H7 (cell line): Measurements from ENCODE around the gene INPP4B. TPM values are rescaled to one million over a fixed set of nuclear protein-coding genes. Genes with fewer than 3 reads are reported as not detected.

Experiments
- DNase-seq: peaks from one replicate; pipeline ENCODE4 v3.0.0; 2012
- H3K27me3 ChIP-seq: 2 replicates; pipeline ENCODE4 v1.6.0; 2011; ENCODE audit warnings: mild to moderate bottlenecking, low read length; ENCODE audit not compliant: control insufficient read depth, insufficient read depth
- H3K36me3 ChIP-seq: replicated peaks from 2 replicates; pipeline ENCODE4 v1.5.1; 2011; ENCODE audit warnings: low read length; ENCODE audit not compliant: control insufficient read depth, insufficient read depth
- H3K4me3 ChIP-seq: 2 replicates; pipeline ENCODE4 v1.5.1; 2011; ENCODE audit warnings: low read depth, mild to moderate bottlenecking, control low read depth, low read length, moderate library complexity; ENCODE audit not compliant: insufficient read depth
- total RNA-seq: library from RNA; depleted of rRNA; stranded (reverse); fragments of >200 nt; shearing (Covaris generic); gene quantifications from 2 replicates; pipeline ENCODE4 v1.2.3, GENCODE V29; 2014

The INPP4B gene
- total RNA-seq, 1 experiment from 2014 or later = 2.2 TPM

- no peaks in the 10 kb centered on the region for H3K36me3 ChIP-seq
- H3K4me3 ChIP-seq = no peak overlapping the region
- H3K27me3 ChIP-seq = no peaks in the 10 kb centered on the region
- DNase-seq = no peak
These were observed 120.2 kb downstream of the INPP4B start for GRCh38 chr4:142725886-142726285.

- no peaks in the 10 kb centered on the region for H3K36me3 ChIP-seq
- DNase-seq = no peak
- H3K27me3 ChIP-seq = peaks cover 21% of the 10 kb centered on the region
- H3K4me3 ChIP-seq = no peak overlapping the region
These were observed 124.9 kb downstream of the INPP4B start for GRCh38 chr4:142721187-142721586.

GRCh38 chr4:142719854-142720541 is 126.1 kb downstream of the INPP4B start:
- Histone ChIP-seq H3K4me3 (no peak overlapping the region), H3K27me3 (peaks cover 33% of the 10 kb centered on the region), H3K36me3 (no peaks in the 10 kb centered on the region)
- DNase-seq = peak; percentile 1

GRCh38 chr4:142718981-142719380 is 127.1 kb downstream of the INPP4B start:
- Histone ChIP-seq H3K36me3 (no peaks in the 10 kb centered on the region), H3K27me3 (peaks cover 43% of the 10 kb centered on the region), H3K4me3 (no peak overlapping the region)
- DNase-seq = no peak

- H3K36me3 ChIP-seq = no peaks in the 10 kb centered on the region
- H3K4me3 ChIP-seq = no peak overlapping the region
- no peak for DNase-seq
- peaks cover 75% of the 10 kb centered on the region for H3K27me3 ChIP-seq
These were observed 130.4 kb downstream of the INPP4B start for GRCh38 chr4:142715727-142716126.

- H3K27me3 ChIP-seq = peaks cover 92% of the 10 kb centered on the region
- no peak overlapping the region for H3K4me3 ChIP-seq
- DNase-seq = peak; percentile 1
- H3K36me3 ChIP-seq = no peaks in the 10 kb centered on the region
These were observed 132.6 kb downstream of the INPP4B start for GRCh38 chr4:142713282-142714030.

- Histone ChIP-seq H3K36me3 (no peaks in the 10 kb centered on the region), H3K4me3 (no peak overlapping the region), H3K27me3 (peaks cover 51% of the 10 kb centered on the region)
- no peak for DNase-seq
These were observed 137.9 kb downstream of the INPP4B start for GRCh38 chr4:142708231-142708630.

- H3K36me3 ChIP-seq = no peaks in the 10 kb centered on the region
- no peak overlapping the region for H3K4me3 ChIP-seq
- H3K27me3 ChIP-seq = peaks cover 43% of the 10 kb centered on the region
- no peak for DNase-seq
These were observed 138.7 kb downstream of the INPP4B start for GRCh38 chr4:142707401-142707800.

- Histone ChIP-seq H3K36me3 (no peaks in the 10 kb centered on the region), H3K4me3 (no peak overlapping the region), H3K27me3 (peaks cover 32% of the 10 kb centered on the region)
- no peak for DNase-seq
These were observed 139.7 kb downstream of the INPP4B start for GRCh38 chr4:142706381-142706780.

- no peaks in the 10 kb centered on the region for H3K36me3 ChIP-seq
- no peak for DNase-seq
- H3K27me3 ChIP-seq = peaks cover 27% of the 10 kb centered on the region
- no peak overlapping the region for H3K4me3 ChIP-seq
These were observed 140.3 kb downstream of the INPP4B start for GRCh38 chr4:142705820-142706219.

- Histone ChIP-seq H3K36me3 (no peaks in the 10 kb centered on the region), H3K27me3 (peaks cover 10% of the 10 kb centered on the region), H3K4me3 (no peak overlapping the region)
- no peak for DNase-seq
These were observed 142.3 kb downstream of the INPP4B start for GRCh38 chr4:142703694-142704309.

- Histone ChIP-seq H3K36me3 (no peaks in the 10 kb centered on the region), H3K27me3 (no peaks in the 10 kb centered on the region; the same call in 1 of the 2 replicates), H3K4me3 (no peak overlapping the region)
- no peak for DNase-seq
These were observed 145.1 kb downstream of the INPP4B start for GRCh38 chr4:142701017-142701416.

- DNase-seq = no peak
- no peaks in the 10 kb centered on the region; the same call in 1 of the 2 replicates for H3K27me3 ChIP-seq
These were observed 145.6 kb downstream of the INPP4B start for GRCh38 chr4:142700531-142700930.

GRCh38 chr4:142698552-142698951 is 147.5 kb downstream of the INPP4B start:
- no peaks in the 10 kb centered on the region; the same call in 1 of the 2 replicates for H3K27me3 ChIP-seq
- H3K4me3 ChIP-seq = no peak overlapping the region
- no peaks in the 10 kb centered on the region for H3K36me3 ChIP-seq
- DNase-seq = no peak

More at GRCh38 chr4:142700531-142700930, 145.6 kb downstream of the INPP4B start:
- H3K4me3 ChIP-seq = no peak overlapping the region
- no peaks in the 10 kb centered on the region for H3K36me3 ChIP-seq

- DNase-seq = no peak
- Histone ChIP-seq H3K4me3 (no peak overlapping the region), H3K36me3 (no peaks in the 10 kb centered on the region), H3K27me3 (no peaks in the 10 kb centered on the region)
These were observed 148.2 kb downstream of the INPP4B start for GRCh38 chr4:142697928-142698327.
